GM12878 (cell line): ENCODE measurements around the gene SSH3. TPM values are rescaled to one million over a fixed set of nuclear protein-coding genes. Genes with fewer than 3 reads are reported as not detected.

Experiments used
- BRCA1 ChIP-seq: IDR thresholded peaks from 2 replicates; pipeline ENCODE4 v1.6.1; 2011; ENCODE audit warnings: low read depth, low read length, improper control_type of control experiment
- DPF2 ChIP-seq: fragments of 450-650 bp; IDR thresholded peaks from 2 replicates; pipeline ENCODE4 v1.6.1; 2017; ENCODE audit warnings: mild to moderate bottlenecking
- JUNB ChIP-seq: IDR thresholded peaks from 2 replicates; pipeline ENCODE4 v1.6.1; 2016; ENCODE audit warnings: antibody characterized with exemption, mild to moderate bottlenecking
- KAT2A ChIP-seq: conservative IDR thresholded peaks from 2 replicates; pipeline ENCODE4 v1.6.1; 2011; ENCODE audit warnings: low read depth, low read length; ENCODE audit not compliant: control insufficient read depth
- MEF2B ChIP-seq: fragments of 450-650 bp; IDR thresholded peaks from 2 replicates; pipeline ENCODE4 v1.6.1; 2018; ENCODE audit warnings: mild to moderate bottlenecking, moderate library complexity; ENCODE audit not compliant: partially characterized antibody, poor library complexity, severe bottlenecking
- MXI1 ChIP-seq: fragments of 150-350 bp; IDR thresholded peaks from 2 replicates; pipeline ENCODE4 v1.6.1; 2011; ENCODE audit warnings: low read depth, mild to moderate bottlenecking, inconsistent platforms, low read length, improper control_type of control experiment
- NR2C2 ChIP-seq: IDR thresholded peaks from 2 replicates; pipeline ENCODE4 v1.6.1; 2011; ENCODE audit warnings: borderline replicate concordance, low read depth; ENCODE audit not compliant: control insufficient read depth, insufficient read length
- PML ChIP-seq: IDR thresholded peaks from 2 replicates; pipeline ENCODE4 v1.6.1; 2012; ENCODE audit warnings: low read length, inconsistent platforms
- RBBP5 ChIP-seq: fragments of 200-600 bp; sonication (generic); conservative IDR thresholded peaks from 2 replicates; pipeline ENCODE4 v1.6.1; 2016
- RUNX3 ChIP-seq: IDR thresholded peaks from 2 replicates; pipeline ENCODE4 v1.6.1; 2012; ENCODE audit warnings: low read length, inconsistent platforms
- SMAD5 ChIP-seq: IDR thresholded peaks from 2 replicates; pipeline ENCODE4 v1.6.1; 2016; ENCODE audit warnings: antibody characterized with exemption, low read depth
- TCF12 ChIP-seq: IDR thresholded peaks from 2 replicates; pipeline ENCODE4 v1.6.1; 2011; ENCODE audit warnings: low read depth, mild to moderate bottlenecking, low read length
- YY1 ChIP-seq: IDR thresholded peaks from 2 replicates; pipeline ENCODE4 v1.6.1; 2011; ENCODE audit warnings: low read depth, mild to moderate bottlenecking, low read length
- ZNF24 ChIP-seq: fragments of 450-650 bp; IDR thresholded peaks from 2 replicates; pipeline ENCODE4 v1.6.1; 2017; ENCODE audit warnings: antibody characterized with exemption, mild to moderate bottlenecking
- ZNF274 ChIP-seq: IDR thresholded peaks from one replicate; pipeline ENCODE4 v1.8.0; 2011; ENCODE audit not compliant: insufficient read length, insufficient read depth
- polyA plus RNA-seq, 11 experiments: library from polyadenylated mRNA; depleted of rRNA in 4 of 11; unstranded in 6 of 11; stranded (reverse) in 5 of 11; fragments of >200 nt; fragmentation: Nextera tagmentation in 4 of 11; fragmentation: Illumina TruSeq in 1 of 11; extraction: Ambion mirVana in 4 of 11; extraction: Trizol in 1 of 11; gene quantifications; 1 replicate in 1 of 11; 2 replicates in 10 of 11; pipeline versions ENCODE4 v1.2.1 to v1.2.3, GENCODE V29; 2011 to 2016; ENCODE audit warnings: inconsistent platforms in 2 of 11, missing spikeins in 2 of 11, low read depth in 1 of 11
- total RNA-seq, 4 experiments: library from RNA; depleted of rRNA in 3 of 4; stranded (reverse); fragments of >200 nt in 3 of 4; fragmentation: Illumina TruSeq in 1 of 4; extraction: Trizol in 1 of 4; gene quantifications; 2 replicates each; pipeline versions ENCODE4 v1.2.1 to v1.2.3, GENCODE V29; 2013 to 2021
- TF ChIP-seq, protein P1 (sequence below): fragments of 450-650 bp; formaldehyde crosslinking; IDR thresholded peaks from 2 replicates; pipeline ENCODE4 v1.4.0; 2022; ENCODE audit warnings: mild to moderate bottlenecking, moderate library complexity
- TF ChIP-seq, protein P2 (sequence below): IDR thresholded peaks from 2 replicates; pipeline ENCODE4 v1.6.1; 2012; ENCODE audit warnings: low read depth, low read length, improper control_type of control experiment
- TF ChIP-seq, protein P3 (sequence below): fragments of 150-350 bp; IDR thresholded peaks from 2 replicates; pipeline ENCODE4 v1.6.1; 2016; ENCODE audit warnings: low read depth, low read length
- TF ChIP-seq, protein P4 (sequence below): fragments of 450-650 bp; IDR thresholded peaks from 2 replicates; pipeline ENCODE4 v1.6.1; 2016; ENCODE audit warnings: mild to moderate bottlenecking, moderate library complexity, borderline replicate concordance

Gene SSH3
- total and polyA plus RNA-seq, 10 of the 15 experiments (the other 5 are each of a cell fraction or from before 2014, with no cell fraction given), result 0.05 to 0.83 (median 0.28) TPM; not detected in 3

DNA sequence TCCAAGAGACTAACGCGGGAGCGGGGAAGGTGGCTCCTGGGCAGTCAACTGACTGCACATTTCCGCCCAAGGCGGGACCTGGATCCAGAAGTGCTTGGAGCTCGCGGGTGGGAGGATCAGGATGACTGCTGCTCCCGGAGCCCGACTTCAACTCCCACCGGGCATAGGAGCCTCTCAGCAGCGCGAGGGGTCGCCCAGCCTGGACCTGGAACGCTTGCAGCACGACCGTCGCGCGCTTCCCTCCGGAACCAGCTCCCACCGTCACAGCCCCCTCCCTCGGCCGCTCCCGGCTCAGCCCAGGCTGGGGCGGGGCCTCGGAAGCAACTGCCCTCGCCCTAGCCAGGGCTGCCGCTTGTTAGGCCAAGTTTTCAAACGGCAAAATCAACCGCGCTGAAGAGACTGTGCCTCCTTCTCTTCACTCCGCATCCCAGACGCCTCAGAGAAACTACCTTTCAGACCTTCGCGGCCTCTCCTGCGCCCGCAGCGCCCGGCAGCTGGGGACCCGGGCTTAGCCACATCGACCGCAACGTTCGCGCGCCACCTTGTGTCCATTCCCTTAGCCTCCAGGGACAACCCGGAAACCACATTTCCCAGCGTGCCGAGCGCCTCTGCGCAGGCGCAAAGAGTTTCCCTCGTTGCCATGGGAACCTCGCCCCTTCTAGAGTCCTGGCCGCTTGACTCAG, 14.0 kb downstream of the SSH3 start (continued):
- TF ChIP-seq, protein P1, sequence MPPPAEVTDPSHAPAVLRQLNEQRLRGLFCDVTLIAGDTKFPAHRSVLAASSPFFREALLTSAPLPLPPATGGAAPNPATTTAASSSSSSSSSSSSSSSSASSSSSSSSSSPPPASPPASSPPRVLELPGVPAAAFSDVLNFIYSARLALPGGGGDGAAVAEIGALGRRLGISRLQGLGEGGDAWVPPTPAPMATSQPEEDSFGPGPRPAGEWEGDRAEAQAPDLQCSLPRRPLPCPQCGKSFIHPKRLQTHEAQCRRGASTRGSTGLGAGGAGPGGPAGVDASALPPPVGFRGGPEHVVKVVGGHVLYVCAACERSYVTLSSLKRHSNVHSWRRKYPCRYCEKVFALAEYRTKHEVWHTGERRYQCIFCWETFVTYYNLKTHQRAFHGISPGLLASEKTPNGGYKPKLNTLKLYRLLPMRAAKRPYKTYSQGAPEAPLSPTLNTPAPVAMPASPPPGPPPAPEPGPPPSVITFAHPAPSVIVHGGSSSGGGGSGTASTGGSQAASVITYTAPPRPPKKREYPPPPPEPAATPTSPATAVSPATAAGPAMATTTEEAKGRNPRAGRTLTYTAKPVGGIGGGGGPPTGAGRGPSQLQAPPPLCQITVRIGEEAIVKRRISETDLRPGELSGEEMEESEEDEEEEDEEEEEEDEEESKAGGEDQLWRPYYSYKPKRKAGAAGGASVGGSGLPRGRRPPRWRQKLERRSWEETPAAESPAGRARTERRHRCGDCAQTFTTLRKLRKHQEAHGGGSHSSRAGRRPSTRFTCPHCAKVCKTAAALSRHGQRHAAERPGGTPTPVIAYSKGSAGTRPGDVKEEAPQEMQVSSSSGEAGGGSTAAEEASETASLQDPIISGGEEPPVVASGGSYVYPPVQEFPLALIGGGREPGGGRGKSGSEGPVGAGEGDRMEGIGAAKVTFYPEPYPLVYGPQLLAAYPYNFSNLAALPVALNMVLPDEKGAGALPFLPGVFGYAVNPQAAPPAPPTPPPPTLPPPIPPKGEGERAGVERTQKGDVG, result no peak
- TF ChIP-seq PML, result no peak
- TF ChIP-seq TCF12, result peak; percentile 94
- no peak for TF ChIP-seq RBBP5
- TF ChIP-seq ZNF274, result no peak
- peak; percentile 96 for TF ChIP-seq MEF2B
- TF ChIP-seq BRCA1, result no peak
- TF ChIP-seq, protein P2, sequence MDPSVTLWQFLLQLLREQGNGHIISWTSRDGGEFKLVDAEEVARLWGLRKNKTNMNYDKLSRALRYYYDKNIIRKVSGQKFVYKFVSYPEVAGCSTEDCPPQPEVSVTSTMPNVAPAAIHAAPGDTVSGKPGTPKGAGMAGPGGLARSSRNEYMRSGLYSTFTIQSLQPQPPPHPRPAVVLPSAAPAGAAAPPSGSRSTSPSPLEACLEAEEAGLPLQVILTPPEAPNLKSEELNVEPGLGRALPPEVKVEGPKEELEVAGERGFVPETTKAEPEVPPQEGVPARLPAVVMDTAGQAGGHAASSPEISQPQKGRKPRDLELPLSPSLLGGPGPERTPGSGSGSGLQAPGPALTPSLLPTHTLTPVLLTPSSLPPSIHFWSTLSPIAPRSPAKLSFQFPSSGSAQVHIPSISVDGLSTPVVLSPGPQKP, result peak; percentile 47
- TF ChIP-seq MXI1, result peak; percentile 97
- peak; percentile 85 for TF ChIP-seq YY1
- TF ChIP-seq NR2C2, result no peak
- TF ChIP-seq, protein P3, sequence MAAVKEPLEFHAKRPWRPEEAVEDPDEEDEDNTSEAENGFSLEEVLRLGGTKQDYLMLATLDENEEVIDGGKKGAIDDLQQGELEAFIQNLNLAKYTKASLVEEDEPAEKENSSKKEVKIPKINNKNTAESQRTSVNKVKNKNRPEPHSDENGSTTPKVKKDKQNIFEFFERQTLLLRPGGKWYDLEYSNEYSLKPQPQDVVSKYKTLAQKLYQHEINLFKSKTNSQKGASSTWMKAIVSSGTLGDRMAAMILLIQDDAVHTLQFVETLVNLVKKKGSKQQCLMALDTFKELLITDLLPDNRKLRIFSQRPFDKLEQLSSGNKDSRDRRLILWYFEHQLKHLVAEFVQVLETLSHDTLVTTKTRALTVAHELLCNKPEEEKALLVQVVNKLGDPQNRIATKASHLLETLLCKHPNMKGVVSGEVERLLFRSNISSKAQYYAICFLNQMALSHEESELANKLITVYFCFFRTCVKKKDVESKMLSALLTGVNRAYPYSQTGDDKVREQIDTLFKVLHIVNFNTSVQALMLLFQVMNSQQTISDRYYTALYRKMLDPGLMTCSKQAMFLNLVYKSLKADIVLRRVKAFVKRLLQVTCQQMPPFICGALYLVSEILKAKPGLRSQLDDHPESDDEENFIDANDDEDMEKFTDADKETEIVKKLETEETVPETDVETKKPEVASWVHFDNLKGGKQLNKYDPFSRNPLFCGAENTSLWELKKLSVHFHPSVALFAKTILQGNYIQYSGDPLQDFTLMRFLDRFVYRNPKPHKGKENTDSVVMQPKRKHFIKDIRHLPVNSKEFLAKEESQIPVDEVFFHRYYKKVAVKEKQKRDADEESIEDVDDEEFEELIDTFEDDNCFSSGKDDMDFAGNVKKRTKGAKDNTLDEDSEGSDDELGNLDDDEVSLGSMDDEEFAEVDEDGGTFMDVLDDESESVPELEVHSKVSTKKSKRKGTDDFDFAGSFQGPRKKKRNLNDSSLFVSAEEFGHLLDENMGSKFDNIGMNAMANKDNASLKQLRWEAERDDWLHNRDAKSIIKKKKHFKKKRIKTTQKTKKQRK, result no peak
- TF ChIP-seq, protein P4, sequence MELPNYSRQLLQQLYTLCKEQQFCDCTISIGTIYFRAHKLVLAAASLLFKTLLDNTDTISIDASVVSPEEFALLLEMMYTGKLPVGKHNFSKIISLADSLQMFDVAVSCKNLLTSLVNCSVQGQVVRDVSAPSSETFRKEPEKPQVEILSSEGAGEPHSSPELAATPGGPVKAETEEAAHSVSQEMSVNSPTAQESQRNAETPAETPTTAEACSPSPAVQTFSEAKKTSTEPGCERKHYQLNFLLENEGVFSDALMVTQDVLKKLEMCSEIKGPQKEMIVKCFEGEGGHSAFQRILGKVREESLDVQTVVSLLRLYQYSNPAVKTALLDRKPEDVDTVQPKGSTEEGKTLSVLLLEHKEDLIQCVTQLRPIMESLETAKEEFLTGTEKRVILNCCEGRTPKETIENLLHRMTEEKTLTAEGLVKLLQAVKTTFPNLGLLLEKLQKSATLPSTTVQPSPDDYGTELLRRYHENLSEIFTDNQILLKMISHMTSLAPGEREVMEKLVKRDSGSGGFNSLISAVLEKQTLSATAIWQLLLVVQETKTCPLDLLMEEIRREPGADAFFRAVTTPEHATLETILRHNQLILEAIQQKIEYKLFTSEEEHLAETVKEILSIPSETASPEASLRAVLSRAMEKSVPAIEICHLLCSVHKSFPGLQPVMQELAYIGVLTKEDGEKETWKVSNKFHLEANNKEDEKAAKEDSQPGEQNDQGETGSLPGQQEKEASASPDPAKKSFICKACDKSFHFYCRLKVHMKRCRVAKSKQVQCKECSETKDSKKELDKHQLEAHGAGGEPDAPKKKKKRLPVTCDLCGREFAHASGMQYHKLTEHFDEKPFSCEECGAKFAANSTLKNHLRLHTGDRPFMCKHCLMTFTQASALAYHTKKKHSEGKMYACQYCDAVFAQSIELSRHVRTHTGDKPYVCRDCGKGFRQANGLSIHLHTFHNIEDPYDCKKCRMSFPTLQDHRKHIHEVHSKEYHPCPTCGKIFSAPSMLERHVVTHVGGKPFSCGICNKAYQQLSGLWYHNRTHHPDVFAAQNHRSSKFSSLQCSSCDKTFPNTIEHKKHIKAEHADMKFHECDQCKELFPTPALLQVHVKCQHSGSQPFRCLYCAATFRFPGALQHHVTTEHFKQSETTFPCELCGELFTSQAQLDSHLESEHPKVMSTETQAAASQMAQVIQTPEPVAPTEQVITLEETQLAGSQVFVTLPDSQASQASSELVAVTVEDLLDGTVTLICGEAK, result peak; percentile 72; the same call in 1 of the 2 replicates
- TF ChIP-seq KAT2A, result no peak
- peak; percentile 98 for TF ChIP-seq RUNX3
- 0 out of 2 replicates have a peak, but pooled peaks have one; percentile 37 for TF ChIP-seq ZNF24
- no peak for TF ChIP-seq SMAD5
- no peak for TF ChIP-seq JUNB
- 0 out of 2 replicates have a peak, but pooled peaks have one; percentile 65 for TF ChIP-seq DPF2
